LNCAP (cell line): Measurements from ENCODE around the gene WDR27.

ENCODE experiments used
- CTCF ChIP-seq: fragments of 450-650 bp; IDR thresholded peaks from 2 replicates; pipeline ENCODE4 v1.5.1; 2017; ENCODE audit warnings: mild to moderate bottlenecking

WDR27 gene

GRCh38 chr6:169669147-169669546 is 32.7 kb downstream of the WDR27 start:
- TF ChIP-seq CTCF, result no peak

GRCh38 chr6:169668203-169668847 is 33.5 kb downstream of the WDR27 start:
- no peak for TF ChIP-seq CTCF

DNA sequence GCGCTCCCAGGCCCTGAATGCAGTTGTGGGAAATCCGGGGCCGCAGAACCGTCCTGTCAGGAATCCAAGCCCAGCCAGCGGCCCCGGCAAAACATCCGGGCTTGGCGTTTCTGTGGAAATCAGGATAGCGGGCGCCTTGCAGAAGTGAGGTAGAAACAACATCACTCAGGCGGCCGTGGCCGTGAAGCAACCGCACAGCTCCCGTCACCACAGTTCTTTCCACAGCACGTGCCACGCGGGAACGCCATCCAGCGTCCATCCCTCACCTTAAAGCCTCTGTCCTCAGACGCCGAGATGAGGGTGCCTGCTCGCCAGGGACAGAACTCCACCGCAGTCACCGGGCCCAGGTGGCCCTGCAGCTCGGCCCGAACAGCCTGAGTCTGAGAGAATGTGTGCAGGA is 34.1 kb downstream of the WDR27 start:
- TF ChIP-seq CTCF, result no peak

- TF ChIP-seq CTCF, result no peak
Measured at GRCh38 chr6:169666441-169666840, 35.4 kb downstream of the WDR27 start.

- TF ChIP-seq CTCF, result no peak
Measured at GRCh38 chr6:169665289-169665688, 36.5 kb downstream of the WDR27 start.

GRCh38 chr6:169664227-169664626 is 37.6 kb downstream of the WDR27 start:
- TF ChIP-seq CTCF, result no peak

DNA sequence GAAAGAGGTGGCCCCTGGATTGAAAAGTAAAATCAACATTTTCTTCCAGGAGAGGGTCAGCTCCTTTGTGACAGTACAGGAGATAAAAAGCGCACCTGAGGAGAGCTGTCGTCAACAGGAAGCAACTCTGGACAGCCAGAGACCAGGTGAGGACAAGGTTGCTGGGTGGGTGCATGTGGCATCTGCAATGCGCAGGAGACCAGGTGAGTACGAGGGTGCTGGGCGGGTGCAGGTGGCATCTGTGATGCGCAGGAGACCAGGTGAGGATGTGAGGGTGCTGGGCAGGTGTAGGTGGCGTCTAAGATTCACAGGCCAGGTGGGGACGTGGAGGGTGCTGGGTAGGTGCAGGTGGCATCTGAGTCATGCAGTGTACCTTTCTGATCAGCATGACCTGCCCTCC is 38.4 kb downstream of the WDR27 start:
- TF ChIP-seq CTCF, result no peak

- no peak for TF ChIP-seq CTCF
Measured at GRCh38 chr6:169661391-169661756, 40.5 kb downstream of the WDR27 start.
